Breast epithelium (tissue), 3 donors: ENCODE measurements around the gene SERPINB2.

Experiments used
- CTCF ChIP-seq, 3 donors: fragments of 450-650 bp; IDR thresholded peaks; one replicate each; pipeline ENCODE4 v1.5.1; 2016 to 2017; ENCODE audit warnings: antibody characterized with exemption in 3 of 3, mild to moderate bottlenecking in 3 of 3, moderate library complexity in 3 of 3
- POLR2A ChIP-seq: fragments of 450-650 bp; IDR thresholded peaks from one replicate; pipeline ENCODE4 v1.6.1; 2016; ENCODE audit warnings: antibody characterized with exemption, mild to moderate bottlenecking, moderate library complexity
- POLR2AphosphoS5 ChIP-seq, 3 donors: sonication (generic); formaldehyde crosslinking; IDR thresholded peaks; one replicate each; pipeline ENCODE4 v1.6.1; 2017; ENCODE audit warnings: antibody characterized with exemption in 3 of 3

GRCh38 chr18:63867368-63868125 is 20.0 kb upstream of the SERPINB2 start:
- TF ChIP-seq CTCF (IDR thresholded peaks at IDR 0.05) = no peak
- no peak for TF ChIP-seq POLR2A
- no peak for TF ChIP-seq POLR2AphosphoS5 (IDR thresholded peaks at IDR 0.05)
